HCT116 (cell line): ENCODE measurements around the gene PZP. TPM values are rescaled to one million over a fixed set of nuclear protein-coding genes. Genes with fewer than 3 reads are reported as not detected.

Experiments
- ATAC-seq: fragments of 200-7000 bp; cut with Tn5 transposase; 2 replicates; pipeline ENCODE4 v1.9.1; 2020; ENCODE audit warnings: mild to moderate bottlenecking, moderate library complexity
- BruUV-seq: library from RNA; stranded (reverse); fragments of 400-500 nt; replicated peaks from 2 replicates; lab custom pipeline; 2021; lab: Mats Ljungman, UMichigan
- CTCF ChIA-PET: fragments of 300-600 bp; sonication (Branson Sonifier 250); formaldehyde crosslinking; loops from one replicate; lab custom pipeline; 2021; ENCODE audit warnings: antibody characterized with exemption; lab: Charles Lee
- POLR2A ChIA-PET: fragments of 300-600, 350-600 bp; sonication (Branson Sonifier 250); formaldehyde crosslinking; loops from one replicate; lab custom pipeline; 2021; ENCODE audit warnings: antibody characterized with exemption; lab: Charles Lee
- RAD21 ChIA-PET, 2 experiments: fragments of 300-600 bp; sonication (Branson Sonifier 250); formaldehyde crosslinking; loops; one replicate each; lab custom pipeline; 2023; ENCODE audit warnings: low total read pairs in 2 of 2; ENCODE audit not compliant: uncharacterized antibody in 2 of 2, unreplicated experiment in 2 of 2, low non-redundant PET in 1 of 2; lab: Charles Lee
- DNase-seq: peaks from one replicate; pipeline ENCODE4 v3.0.0-alpha.2; 2010; ENCODE audit warnings: low read depth, low spot score
- H2AFZ ChIP-seq: fragments of 200-600 bp; shearing (Covaris generic), sonication (generic); 2 replicates; pipeline ENCODE4 v1.6.1; 2017; ENCODE audit warnings: low read depth, mixed run types, mixed read lengths, antibody characterized with exemption, low read length; ENCODE audit not compliant: poor library complexity, severe bottlenecking
- H3K27ac ChIP-seq: 2 replicates; pipeline ENCODE4 v1.5.1; 2012; ENCODE audit warnings: low read depth, low read length
- H3K27me3 ChIP-seq: fragments of 200-600 bp; sonication (generic); 2 replicates; pipeline ENCODE4 v1.6.1; 2016; ENCODE audit warnings: mixed run types, low read length, mixed read lengths; ENCODE audit not compliant: insufficient read depth
- H3K36me3 ChIP-seq, 2 experiments: fragments of 200-500 bp in 1 of 2; fragments of 200-600 bp in 1 of 2; sonication (Bioruptor generic) in 1 of 2; sonication (generic) in 1 of 2; 2 replicates each; pipeline versions ENCODE4 v1.5.1 to v1.6.1; 2014 to 2016; ENCODE audit warnings: low read length in 2 of 2, inconsistent platforms in 1 of 2, mixed read lengths in 1 of 2, mixed run types in 1 of 2; ENCODE audit not compliant: insufficient read depth in 2 of 2, control insufficient read depth in 1 of 2
- H3K4me1 ChIP-seq, 2 experiments: fragments of 200-600 bp in 1 of 2; sonication (generic) in 1 of 2; 2 replicates each; pipeline versions ENCODE4 v1.5.1 to v1.6.1; 2012 to 2017; ENCODE audit warnings: low read length in 2 of 2, inconsistent platforms in 1 of 2, mild to moderate bottlenecking in 1 of 2, mixed read lengths in 1 of 2, mixed run types in 1 of 2, moderate library complexity in 1 of 2; ENCODE audit not compliant: insufficient read depth in 2 of 2, control insufficient read depth in 1 of 2
- H3K4me2 ChIP-seq: fragments of 200-600 bp; sonication (generic); 2 replicates; pipeline ENCODE4 v1.6.1; 2017; ENCODE audit warnings: mixed run types, low read length, mixed read lengths
- H3K4me3 ChIP-seq, 2 experiments: fragments of 200-600 bp in 1 of 2; sonication (generic) in 1 of 2; replicated peaks in 1 of 2; 2 replicates each; pipeline ENCODE4 v1.5.1; 2011 to 2016; ENCODE audit warnings: low read length in 2 of 2, control low read depth in 1 of 2, low read depth in 1 of 2, mild to moderate bottlenecking in 1 of 2, mixed read lengths in 1 of 2, mixed run types in 1 of 2
- H3K79me2 ChIP-seq: fragments of 200-600 bp; sonication (generic); 2 replicates; pipeline ENCODE4 v1.6.1; 2017; ENCODE audit warnings: mild to moderate bottlenecking, mixed run types, low read length, moderate library complexity, mixed read lengths; ENCODE audit not compliant: insufficient read depth
- H3K9ac ChIP-seq: fragments of 200-600 bp; sonication (generic); 2 replicates; pipeline ENCODE4 v1.6.1; 2016; ENCODE audit warnings: low read length, mixed read lengths
- H3K9me2 ChIP-seq: fragments of 200-600 bp; sonication (generic), shearing (Covaris generic); 2 replicates; pipeline ENCODE4 v1.6.1; 2017; ENCODE audit warnings: mixed run types, mild to moderate bottlenecking, moderate library complexity; ENCODE audit not compliant: insufficient read depth
- H3K9me3 ChIP-seq, 2 experiments: fragments of 200-500 bp in 1 of 2; fragments of 200-600 bp in 1 of 2; sonication (Bioruptor generic) in 1 of 2; sonication (generic) in 1 of 2; 2 replicates each; pipeline ENCODE4 v1.6.1; 2014 to 2017; ENCODE audit warnings: low read length in 2 of 2, mixed read lengths in 2 of 2, inconsistent platforms in 1 of 2, low read depth in 1 of 2, mild to moderate bottlenecking in 1 of 2, mixed run types in 1 of 2, moderate library complexity in 1 of 2; ENCODE audit not compliant: control insufficient read depth in 1 of 2, insufficient read depth in 1 of 2
- H4K20me1 ChIP-seq: fragments of 200-600 bp; sonication (generic), shearing (Covaris generic); 2 replicates; pipeline ENCODE4 v1.6.1; 2017; ENCODE audit warnings: mixed run types, mild to moderate bottlenecking, moderate library complexity; ENCODE audit not compliant: insufficient read depth
- ATF3 ChIP-seq: IDR thresholded peaks from 2 replicates; pipeline ENCODE4 v1.6.1; 2012
- CBX3 ChIP-seq: IDR thresholded peaks from 2 replicates; pipeline ENCODE4 v1.6.1; 2012; ENCODE audit warnings: low read depth
- CTCF ChIP-seq, 3 experiments: fragments of 200-600 bp in 1 of 3; sonication (generic) in 1 of 3; IDR thresholded peaks in 2 of 3; conservative IDR thresholded peaks in 1 of 3; 2 replicates each; pipeline ENCODE4 v1.5.1; 2012 to 2017; ENCODE audit warnings: low read depth in 2 of 3, low read length in 2 of 3, antibody characterized with exemption in 1 of 3, borderline replicate concordance in 1 of 3, control low read depth in 1 of 3, mild to moderate bottlenecking in 1 of 3, mixed read lengths in 1 of 3, mixed run types in 1 of 3, moderate library complexity in 1 of 3; ENCODE audit not compliant: insufficient read depth in 1 of 3
- EZH2phosphoT487 ChIP-seq: fragments of 200-600 bp; IDR thresholded peaks from 2 replicates; pipeline ENCODE4 v1.6.1; 2018; ENCODE audit warnings: antibody characterized with exemption, borderline replicate concordance
- FOSL1 ChIP-seq: IDR thresholded peaks from 2 replicates; pipeline ENCODE4 v1.6.1; 2012; ENCODE audit warnings: low read depth
- JUND ChIP-seq: IDR thresholded peaks from 2 replicates; pipeline ENCODE4 v1.6.1; 2012
- MAX ChIP-seq: IDR thresholded peaks from 2 replicates; pipeline ENCODE4 v1.6.1; 2012
- RAD21 ChIP-seq: IDR thresholded peaks from 2 replicates; pipeline ENCODE4 v1.6.1; 2012; ENCODE audit warnings: low read depth, mild to moderate bottlenecking
- SRF ChIP-seq: IDR thresholded peaks from 2 replicates; pipeline ENCODE4 v1.6.1; 2012; ENCODE audit warnings: low read depth
- ZFX ChIP-seq: fragments of 450-650 bp; IDR thresholded peaks from 2 replicates; pipeline ENCODE4 v1.6.1; 2017
- ZNF274 ChIP-seq: fragments of 200-500 bp; sonication (Bioruptor generic); IDR thresholded peaks from 2 replicates; pipeline ENCODE4 v1.6.1; 2014; ENCODE audit warnings: mild to moderate bottlenecking, low read depth, low read length, inconsistent platforms
- intact Hi-C: fragments of 100-400 bp; cut with micrococcal nuclease; formaldehyde crosslinking; loops from 2 replicates; pipeline ENCODE4 v1.10.0; 2022
- total RNA-seq: library from RNA; stranded (reverse); gene quantifications from one replicate; pipeline ENCODE4 v1.2.1, GENCODE V29; 2021; ENCODE audit not compliant: unreplicated experiment
- TF ChIP-seq, protein P1 (sequence below): IDR thresholded peaks from 2 replicates; pipeline ENCODE4 v1.6.1; 2011; ENCODE audit warnings: mild to moderate bottlenecking, low read length, moderate library complexity; ENCODE audit not compliant: insufficient replicate concordance; ENCODE audit errors: extremely low read depth

Gene PZP
- total RNA-seq, 1 experiment from 2014 or later = not detected

GRCh38 chr12:9104767-9105423 is 103.3 kb downstream of the PZP start:
- Histone ChIP-seq H3K36me3 (no peaks in the 10 kb centered on the region), H4K20me1 (no peaks in the 10 kb centered on the region), H3K9ac (no peak overlapping the region), H3K27me3 (0 out of 2 replicates have a peak, but pooled peaks cover 2% of the 10 kb centered on the region), H3K9me2 (no peaks in the 10 kb centered on the region), H3K79me2 (no peaks in the 10 kb centered on the region), H3K4me1 (no peaks in the 10 kb centered on the region), H3K4me2 (no peak overlapping the region), H3K4me3 (no peak overlapping the region), H3K27ac (no peak overlapping the region), H2AFZ (no peak overlapping the region), H3K9me3 (no peaks in the 10 kb centered on the region)
- intact Hi-C loops = no loop called here
- ATAC-seq (no peak), DNase-seq (no peak)
- ChIA-PET RAD21 (interaction anchor here in 1 of 2 experiments (0.6 kb wide), 1 partner anchor 213 kb away, joined by 4 read pairs; no protein-coding TSS in a partner anchor), CTCF (no interaction called here), POLR2A (no interaction called here)
- BruUV-seq = no TSS peak
- TF ChIP-seq EZH2phosphoT487 (no peak), RAD21 (no peak), CBX3 (no peak), SRF (no peak), ATF3 (no peak), ZFX (no peak), FOSL1 (no peak), JUND (no peak), MAX (no peak), ZNF274 (no peak), CTCF (IDR thresholded peaks at IDR 0.05 in 2 of 3, conservative IDR thresholded peaks at IDR 0.05 in 1 of 3; ENCODE audit: borderline replicate concordance in 1 of 3, insufficient read depth in 1 of 3, low read depth in 2 of 3, low read length in 2 of 3) (no peak)
- TF ChIP-seq, protein P1, sequence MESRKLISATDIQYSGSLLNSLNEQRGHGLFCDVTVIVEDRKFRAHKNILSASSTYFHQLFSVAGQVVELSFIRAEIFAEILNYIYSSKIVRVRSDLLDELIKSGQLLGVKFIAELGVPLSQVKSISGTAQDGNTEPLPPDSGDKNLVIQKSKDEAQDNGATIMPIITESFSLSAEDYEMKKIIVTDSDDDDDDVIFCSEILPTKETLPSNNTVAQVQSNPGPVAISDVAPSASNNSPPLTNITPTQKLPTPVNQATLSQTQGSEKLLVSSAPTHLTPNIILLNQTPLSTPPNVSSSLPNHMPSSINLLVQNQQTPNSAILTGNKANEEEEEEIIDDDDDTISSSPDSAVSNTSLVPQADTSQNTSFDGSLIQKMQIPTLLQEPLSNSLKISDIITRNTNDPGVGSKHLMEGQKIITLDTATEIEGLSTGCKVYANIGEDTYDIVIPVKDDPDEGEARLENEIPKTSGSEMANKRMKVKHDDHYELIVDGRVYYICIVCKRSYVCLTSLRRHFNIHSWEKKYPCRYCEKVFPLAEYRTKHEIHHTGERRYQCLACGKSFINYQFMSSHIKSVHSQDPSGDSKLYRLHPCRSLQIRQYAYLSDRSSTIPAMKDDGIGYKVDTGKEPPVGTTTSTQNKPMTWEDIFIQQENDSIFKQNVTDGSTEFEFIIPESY = no peak
